AG08395 (cell line): ENCODE results near the gene KIAA1614.
A peak's percentile ranks its signal among the peaks of the same experiment; 100 is the strongest.
"Not testable (repeated sequence)": the region's sequence is repeated elsewhere in the genome, so short reads cannot be mapped to it uniquely, and the experiment has no call there.

Experiments used
- DNase-seq: peaks from one replicate; pipeline ENCODE4 v3.0.0; 2012; ENCODE audit warnings: mixed read lengths, low spot score

Gene KIAA1614

DNA sequence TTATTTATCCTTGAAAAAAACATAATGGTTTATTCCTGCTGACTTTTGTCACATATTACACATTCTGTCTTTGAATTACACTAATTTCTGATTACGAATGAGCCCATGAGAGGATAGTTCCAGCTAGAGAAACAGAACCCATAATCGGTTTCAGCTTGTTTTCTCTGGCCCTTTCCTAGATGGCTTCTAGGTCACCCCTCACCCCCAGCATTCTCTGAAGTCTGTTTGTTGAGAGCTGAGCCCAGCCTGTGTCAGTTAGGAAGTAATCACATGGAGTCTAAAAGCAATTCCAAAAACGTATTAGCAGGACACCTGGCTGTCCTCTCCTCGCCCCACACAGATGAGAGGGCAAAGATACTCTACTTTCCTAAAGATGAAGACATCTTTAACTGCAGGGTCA is 48.9 kb downstream of the KIAA1614 start:
- no peak for DNase-seq

DNA sequence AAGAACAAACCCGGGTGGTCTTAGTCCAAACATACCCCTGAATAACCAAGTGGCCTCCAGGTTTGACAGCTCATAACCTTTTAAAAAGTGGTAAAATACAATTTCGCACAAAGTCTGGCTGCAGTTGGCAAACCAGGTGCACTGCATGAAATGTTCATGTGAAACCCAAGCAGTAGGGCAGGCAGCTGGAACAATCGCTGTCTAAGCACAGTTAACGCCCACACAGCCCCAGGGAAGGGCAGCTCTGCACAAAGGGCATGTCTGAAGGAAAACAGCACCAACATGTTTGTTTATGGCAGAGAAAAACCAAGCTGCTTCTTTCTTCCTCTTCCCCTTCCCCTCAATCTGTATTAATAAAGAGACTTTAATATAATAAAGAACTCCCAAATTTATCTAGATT is 49.5 kb downstream of the KIAA1614 start:
- no peak for DNase-seq

DNA sequence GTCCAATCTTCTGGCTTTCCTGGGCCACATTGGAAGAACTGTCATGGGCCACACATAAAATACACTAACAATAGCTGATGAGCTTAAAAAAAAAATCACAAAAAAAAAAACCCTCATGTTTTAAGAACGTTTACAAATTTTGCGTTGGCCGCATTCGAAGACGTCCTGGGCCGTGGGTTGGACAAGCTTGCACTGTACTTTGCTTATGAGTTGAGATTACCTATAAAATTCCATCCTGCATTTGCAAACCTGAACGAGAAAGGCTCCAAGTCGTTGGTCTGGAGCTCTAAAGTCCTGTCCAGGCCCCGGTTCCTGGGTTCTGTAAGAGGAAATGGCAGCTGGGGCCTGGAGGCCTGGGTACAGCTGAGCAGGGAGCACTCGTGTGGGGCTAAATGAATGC is 51.4 kb downstream of the KIAA1614 start:
- DNase-seq, result no peak

DNA sequence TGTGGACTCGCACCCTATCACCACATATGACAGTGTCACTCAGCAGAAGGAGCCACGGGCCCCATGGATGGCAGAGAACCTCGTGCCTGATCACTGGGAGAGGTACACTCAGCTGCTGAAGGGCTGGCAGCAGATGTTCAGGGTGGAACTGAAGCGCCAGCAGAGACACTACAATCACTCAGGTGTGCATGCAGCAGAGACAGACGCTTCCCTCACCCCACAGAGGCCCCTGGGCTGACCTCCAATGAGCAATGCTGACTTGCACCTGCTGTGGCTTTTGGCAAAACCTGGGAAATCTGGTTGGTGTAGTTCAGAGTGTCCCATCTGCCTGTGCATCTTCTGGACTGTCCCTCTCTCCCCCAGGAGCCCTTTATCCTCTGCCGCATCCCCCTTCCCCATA is 51.9 kb downstream of the KIAA1614 start:
- DNase-seq, result no peak

DNA sequence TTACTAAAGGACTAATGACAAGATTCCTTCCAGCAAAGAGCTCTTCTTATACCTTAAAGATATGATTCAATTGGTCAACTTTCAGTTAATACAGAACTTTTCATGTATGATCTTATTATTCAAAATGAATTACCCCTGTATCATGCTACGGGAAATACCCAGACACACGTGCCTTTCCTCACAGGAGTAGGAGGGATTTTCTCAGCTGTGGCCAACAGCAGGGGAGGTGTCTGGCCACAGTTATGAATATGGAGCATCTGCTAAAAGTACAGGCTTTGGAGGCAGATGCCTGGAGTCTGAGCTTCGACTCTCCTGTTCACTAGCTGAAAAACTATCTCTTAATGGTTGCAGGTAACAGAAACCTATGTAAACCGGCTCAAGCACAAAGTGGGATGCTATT is 53.6 kb downstream of the KIAA1614 start:
- DNase-seq, result no peak

DNA sequence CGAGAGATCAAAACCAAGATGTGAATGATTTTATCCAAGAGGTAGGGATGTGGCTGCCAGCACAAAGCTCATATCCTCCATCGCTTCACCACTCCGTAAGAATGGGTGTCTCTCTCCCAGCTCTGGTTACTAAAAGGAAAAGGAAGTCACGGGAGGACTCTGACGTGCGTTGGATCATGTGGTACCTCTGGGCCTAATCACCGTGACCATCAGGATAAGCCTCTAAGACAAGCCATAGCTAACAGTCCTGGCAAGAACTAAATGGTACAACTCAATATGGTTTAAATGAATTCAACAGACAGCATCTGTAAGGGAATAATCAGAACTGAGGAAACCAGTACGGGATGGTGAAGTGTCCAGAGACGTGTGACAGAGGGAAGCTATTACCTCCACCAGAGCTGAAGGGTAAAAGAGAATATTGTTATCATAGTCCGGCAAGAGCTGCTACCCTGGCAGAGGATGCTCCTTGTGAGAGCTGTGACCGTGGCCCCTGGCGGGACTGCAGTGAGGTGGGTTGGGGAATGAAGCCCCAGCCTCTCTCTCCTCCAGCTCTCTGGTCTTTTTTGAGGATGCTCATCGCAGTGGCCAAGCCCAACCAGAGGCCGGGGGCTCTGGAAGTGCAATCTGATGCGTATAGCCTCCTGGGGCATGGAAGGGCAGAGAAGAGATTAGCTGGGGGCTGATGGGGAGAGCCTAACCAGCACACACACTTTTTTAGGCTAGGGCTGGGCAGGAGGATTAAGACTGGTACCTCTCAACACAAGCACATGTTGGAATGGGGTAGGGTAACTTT is 54.2 kb downstream of the KIAA1614 start:
- no peak for DNase-seq

DNA sequence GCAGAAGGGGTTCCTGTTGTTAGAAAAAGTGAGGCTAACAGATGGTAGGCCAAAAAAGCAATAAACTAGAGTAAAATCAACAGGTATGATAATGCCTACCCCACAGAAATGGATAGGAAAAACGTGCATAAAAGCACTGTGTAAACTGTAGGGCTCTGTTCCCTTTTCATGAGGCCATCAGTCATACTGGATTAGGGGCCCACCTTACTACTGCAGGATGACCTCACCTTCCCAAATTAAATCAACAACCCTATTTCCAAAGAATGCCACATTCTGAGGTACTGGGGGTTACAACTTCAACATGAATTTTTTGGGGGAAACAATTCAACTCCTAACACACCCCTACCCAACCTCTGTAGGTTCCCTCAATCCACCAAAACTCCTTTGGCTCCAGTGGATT is 54.9 kb downstream of the KIAA1614 start:
- no peak for DNase-seq

DNA sequence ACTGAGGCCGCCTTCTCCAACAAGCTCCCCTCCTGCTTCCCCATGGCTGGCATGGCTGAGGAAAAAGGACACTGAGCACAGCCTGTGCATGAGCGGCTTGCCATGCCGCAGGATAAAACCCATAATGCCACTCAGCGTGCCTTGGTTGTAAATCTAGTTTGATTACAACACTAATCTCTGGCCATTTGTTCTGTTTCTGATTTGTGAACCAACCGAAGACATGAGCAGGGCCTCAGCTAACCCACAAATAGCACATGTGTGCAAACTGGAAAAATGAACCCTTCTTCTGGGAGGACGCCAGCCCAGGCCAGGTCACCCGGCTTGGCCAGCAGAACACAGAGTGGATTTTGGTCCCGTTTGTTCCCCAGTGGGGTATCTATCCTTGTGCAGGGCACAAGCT is 56.1 kb downstream of the KIAA1614 start:
- DNase-seq, result not testable (repeated sequence)

DNA sequence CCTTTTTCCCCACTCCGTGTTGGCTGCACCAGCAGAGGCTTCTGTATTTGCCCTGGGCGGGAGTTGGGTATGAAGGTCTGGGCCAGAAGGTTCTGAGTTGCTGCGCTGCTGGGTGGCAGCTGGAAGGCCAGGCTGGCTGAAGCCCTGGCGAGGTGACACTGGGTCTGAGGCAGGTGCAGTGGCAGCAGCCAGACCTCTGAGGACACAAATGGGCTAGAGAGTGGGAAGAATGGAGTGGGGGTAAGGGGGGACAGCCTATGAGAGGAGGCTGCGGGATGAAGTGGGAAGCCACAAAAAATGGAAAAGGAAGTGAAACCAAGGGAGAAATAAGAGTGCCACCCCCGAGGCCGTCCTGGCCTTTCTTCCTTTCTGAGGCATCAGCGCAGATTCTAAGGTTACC is 56.7 kb downstream of the KIAA1614 start:
- DNase-seq, result no peak

DNA sequence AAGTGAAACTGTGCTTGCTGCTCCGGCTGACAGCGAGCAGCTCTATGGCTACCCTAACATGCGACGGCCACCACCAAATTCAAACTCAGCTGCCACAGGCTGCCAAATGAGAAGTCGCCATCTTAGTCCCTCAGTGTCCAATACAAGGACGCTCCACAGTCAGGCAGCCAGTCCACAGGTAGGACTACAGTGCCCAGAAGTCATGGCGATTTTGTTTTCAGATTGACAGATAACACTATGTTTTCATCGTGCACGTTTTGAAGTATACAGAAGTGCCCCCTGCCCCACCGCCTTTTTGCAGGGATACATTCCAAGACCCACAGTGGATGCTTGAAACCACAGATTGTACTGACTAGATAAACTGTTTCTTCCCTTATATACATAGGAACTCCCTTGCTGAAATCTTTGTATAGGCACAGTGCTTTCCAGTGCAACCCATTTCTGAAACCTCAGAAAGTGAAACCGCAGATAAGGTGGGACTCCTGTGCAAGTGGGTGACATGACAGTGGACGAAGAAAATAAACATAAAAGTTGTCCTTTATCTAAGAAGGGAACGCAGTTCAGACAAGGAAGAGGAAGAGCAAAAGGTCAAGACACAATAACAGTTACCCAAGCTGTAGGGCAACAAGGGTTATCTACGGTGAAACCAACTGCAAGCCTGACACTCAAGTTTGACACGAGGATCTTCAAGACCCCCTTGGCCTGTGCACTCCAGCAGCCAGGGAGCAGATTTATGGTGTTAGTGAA is 57.8 kb downstream of the KIAA1614 start:
- no peak for DNase-seq

DNA sequence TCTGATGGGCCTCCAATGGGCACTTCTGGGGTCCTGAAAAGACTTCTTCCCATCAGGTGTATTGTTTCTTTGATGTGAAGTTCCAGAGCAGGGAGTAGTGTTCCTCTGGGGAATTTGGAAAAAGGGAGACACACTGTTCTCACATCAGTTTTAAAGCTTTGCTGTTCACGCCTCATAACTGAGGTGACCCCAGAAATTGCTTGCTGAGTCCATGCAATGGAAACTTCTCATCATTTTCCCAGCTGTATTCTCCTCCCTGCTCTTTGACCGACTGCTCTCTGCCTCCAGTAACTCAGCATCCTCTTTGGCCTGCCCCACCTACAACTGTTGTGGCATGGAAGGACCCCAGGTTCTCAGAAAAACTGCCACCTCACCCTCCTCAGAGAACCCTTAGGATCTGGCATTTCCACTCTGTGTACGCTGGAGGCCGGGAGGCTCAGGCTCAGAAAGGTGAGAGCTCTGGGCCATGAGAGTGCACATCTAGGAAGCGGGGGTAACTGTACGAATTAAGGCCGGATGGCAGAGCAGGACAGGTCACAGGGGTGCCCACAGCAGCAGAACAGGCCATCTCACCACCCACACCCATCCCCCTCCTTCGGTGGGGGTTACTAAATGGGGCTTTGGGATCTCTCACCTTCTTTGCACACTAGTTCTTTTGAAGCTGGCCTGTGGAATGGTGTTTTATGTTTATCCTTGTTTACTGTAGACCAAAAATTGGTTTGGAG is 58.7 kb downstream of the KIAA1614 start:
- no peak for DNase-seq

DNA sequence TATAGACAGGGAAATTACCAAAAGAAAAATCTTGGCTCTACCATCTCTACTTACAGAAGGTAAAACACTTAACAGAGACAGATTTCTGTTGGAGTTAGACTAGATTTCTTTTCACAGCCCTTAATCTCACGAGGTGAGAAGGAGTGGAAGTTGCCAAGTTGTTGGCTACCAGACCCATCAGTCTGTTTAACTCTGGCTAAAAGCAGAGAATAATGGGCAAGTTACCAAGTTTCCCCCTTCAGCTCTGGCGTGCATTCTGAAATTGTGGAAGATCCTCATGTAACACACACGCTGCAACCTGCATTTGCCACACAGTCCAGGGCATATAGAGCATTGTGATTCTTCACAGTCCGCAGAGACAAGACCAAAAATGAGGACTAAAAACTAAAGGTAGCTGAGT is 60.7 kb downstream of the KIAA1614 start:
- no peak for DNase-seq

DNA sequence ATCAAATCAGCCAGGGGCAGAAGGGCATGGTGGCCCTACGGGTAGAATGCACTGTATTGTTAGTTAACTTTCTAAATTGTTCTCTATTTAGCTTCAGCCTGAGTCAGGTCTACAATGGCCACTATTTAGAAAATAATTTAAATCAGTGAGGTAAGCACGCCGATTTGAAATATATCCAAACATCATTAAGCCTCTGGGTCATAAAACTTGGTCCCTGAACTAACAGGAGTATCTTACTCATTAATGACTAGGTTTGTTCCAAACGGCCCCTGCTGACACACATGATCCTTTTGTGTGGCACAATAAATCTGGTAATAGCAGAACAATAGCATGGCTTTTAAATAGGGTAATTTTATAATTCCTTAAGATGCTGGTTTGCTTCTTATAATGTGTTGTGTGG is 61.5 kb downstream of the KIAA1614 start:
- no peak for DNase-seq

DNA sequence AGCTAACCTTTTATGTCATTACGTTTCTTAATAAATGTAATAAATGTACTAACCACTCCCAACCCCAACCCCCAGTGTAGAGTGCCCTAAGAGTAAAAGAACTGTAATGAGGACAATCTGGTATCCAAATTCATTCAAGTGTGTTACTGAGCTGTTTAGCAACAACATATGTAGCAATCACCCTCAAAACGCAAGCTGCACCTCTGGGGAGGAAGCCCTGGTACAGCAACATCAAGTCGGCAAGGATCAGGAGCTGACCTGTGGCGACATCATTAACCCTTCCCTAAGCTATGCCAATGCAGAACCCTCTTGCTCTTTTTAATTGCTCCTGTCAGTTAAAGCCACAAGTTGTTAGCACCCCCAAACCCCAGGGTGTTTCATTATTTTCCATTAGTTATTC is 62.9 kb downstream of the KIAA1614 start:
- no peak for DNase-seq

DNA sequence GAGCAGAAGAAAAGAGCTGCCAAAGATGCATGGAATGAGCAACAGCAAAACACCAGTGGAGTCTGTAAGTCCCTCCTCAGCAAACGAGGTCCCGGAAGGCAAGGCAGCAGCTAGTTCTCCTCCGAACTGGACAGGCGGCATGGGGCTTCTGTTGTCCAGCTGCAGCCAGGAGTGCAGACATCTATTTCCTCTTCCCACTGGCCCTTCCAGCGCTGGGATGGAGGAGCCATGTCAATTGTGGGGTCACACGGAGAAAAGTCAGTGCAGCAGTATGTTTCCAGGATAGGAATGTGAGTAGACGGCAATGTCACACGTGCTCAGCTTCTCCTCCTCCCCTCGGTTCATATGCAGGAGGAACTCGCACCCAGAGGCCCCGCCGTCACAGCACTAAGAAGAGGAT is 63.5 kb downstream of the KIAA1614 start:
- DNase-seq, result no peak

DNA sequence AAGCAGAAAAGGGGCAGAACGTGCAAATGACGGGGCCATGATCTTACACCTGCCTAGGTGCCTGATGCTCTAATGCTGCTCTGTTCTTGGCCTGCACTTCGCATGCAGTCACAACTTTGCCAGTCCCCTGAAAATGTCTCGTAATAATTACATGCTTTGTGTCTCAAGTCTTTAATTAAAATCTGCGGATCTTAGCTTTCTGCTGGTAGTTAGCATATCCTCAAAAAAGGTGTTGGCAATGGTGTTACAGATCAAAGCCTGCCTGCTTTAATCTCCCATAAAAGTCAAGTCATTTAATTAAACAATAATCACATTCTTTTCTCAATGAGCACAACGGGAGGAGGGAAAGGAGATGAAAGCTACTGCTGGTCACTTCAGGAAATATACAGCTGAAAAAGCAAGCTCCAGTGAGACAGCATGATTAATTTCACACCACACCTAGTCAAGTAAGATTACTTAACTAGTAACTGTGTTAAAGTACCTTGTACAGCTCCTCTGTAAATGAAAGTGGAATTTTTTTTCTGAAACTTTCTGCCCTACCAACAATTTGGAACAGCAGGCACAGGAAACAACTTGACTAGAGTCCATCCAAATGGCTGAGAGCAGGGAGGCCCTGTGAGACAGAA is 64.1 kb downstream of the KIAA1614 start:
- DNase-seq, result no peak

DNA sequence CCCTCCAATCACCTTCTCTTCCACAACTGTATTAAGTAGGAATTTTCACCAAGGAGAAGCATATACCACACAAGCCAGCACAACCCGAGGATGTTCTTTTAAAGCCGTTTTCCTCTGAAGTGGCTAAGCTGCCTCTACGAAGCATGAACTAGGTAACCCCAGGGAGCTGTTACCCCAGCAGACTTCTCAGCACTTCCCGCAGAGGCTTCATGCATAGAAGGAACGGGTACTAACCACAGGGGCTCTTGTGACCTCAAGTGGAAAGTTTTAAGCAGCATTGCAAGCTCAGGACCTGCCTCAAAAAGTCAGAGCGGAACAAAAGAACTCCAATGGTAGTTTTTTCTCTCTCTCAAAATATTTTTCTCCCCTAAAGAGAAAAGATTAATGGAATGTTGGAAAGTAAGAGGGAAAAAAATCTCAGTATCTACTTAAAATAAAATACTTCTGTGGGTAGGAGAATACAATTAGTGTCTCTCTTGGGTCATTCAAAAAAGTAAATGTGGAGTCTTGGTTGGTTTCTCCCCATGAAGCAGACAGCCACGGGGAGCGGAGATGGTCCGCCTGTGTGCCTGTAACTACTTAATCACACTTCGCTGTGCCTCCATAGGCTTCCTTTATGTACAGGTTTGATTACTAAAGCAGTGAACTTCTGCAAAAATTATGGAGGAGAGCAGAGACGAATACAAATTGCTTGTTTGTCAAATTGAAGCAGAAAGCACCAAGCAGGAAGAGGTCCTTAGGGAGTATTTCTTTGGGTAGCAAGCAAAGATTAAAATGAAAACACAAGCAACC is 69.1 kb downstream of the KIAA1614 start:
- no peak for DNase-seq

DNA sequence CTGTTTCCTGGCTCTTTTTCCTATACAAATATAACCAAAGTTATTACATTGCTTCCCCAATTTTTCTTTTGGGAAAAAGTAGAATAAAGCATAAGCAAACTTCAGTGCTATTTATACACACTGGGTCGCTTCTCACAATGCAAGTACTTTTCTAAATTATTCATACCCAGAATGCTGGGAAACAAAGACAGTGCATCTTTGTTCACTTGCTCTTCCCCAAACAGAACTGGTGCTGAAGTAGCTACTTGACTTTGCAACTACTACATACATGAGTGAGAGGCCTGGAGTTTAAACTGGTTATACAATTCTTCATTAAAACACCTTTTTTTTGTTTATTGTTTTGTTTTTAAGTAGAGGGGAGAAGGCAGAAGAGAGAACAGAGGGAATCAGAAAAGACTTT is 69.7 kb downstream of the KIAA1614 start:
- no peak for DNase-seq

DNA sequence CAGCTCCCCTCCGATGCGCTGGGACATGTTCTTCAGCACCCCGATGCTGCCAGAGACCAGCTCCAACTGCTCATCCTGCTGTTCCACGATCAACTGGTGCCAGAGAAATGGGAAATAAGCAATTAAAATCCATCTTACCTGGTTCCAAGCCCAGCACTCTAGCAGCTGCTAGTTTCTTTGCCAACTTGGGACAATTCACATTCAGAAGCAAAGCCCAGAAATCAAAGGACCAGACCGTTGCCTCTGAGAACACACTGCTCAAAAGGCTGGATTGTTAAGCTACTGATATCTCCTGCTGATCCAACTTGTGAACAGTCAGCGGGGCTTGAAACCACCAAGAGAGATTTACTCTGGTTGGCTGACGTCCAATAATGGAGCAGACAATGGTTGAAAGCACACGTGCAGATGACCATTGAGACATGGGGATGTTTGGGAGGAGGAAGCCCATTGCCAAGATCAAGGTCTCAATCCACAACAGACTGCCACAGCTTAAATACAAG is 75.6 kb downstream of the KIAA1614 start:
- no peak for DNase-seq

DNA sequence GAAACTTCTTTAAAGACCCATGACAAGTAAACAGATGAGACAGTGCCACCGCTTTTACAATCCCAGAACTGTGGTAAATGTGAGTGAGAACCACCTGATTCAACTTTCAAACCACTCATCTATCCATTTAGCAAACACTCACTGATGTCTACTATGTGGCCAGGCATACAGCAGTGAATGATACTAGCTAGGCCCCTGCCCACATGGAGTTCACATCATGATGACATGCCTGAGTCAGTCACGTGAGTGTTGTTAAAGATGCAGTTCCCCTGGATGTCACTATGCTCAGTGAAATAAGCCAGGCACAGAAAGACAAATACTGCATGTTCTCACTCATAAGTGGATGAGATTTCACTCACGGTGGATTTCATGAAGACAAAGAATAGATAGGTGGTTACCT is 81.6 kb downstream of the KIAA1614 start:
- no peak for DNase-seq

DNA sequence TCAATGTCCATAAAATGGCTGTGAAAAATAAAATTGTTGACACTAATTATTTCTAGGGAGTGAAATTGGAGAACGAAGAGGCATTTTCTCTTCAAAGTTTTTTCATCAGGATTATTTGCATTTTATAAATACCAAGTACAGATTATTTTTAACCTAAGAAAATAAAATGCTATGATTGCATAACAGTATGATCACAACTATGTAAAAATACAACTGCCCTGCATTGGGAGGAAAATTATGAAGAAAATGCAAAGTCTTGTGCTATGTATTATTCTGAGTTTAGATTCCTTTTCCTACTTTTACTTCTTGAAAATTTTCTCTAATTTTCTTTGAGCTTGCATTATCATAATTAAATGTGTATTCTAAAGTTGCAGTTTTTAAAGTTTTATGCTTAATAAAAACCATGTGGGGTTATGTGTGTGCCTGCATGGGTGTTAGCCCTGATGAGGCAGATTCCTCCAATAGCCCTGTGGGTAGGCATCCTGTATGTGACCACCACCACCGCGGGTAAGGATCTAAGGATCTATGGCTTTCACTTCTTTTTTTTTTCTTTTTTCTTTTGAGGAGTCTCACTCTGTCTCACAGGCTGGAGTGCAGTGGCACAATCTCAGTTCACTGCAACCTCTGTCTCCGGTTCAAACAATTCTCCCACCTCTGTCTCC is 85.3 kb downstream of the KIAA1614 start:
- DNase-seq, result peak; percentile 14
